Measurements from ENCODE around the gene CCIN. TPM values are rescaled to one million over a fixed set of nuclear protein-coding genes. Genes with fewer than 3 reads are reported as not detected.
"Not testable (repeated sequence)": the region's sequence is repeated elsewhere in the genome, so short reads cannot be mapped to it uniquely, and the experiment has no call there.

CCIN gene
- polyA plus RNA-seq, 2 of the 4 experiments (the other 2 are of a cell fraction), result not detected

DNA sequence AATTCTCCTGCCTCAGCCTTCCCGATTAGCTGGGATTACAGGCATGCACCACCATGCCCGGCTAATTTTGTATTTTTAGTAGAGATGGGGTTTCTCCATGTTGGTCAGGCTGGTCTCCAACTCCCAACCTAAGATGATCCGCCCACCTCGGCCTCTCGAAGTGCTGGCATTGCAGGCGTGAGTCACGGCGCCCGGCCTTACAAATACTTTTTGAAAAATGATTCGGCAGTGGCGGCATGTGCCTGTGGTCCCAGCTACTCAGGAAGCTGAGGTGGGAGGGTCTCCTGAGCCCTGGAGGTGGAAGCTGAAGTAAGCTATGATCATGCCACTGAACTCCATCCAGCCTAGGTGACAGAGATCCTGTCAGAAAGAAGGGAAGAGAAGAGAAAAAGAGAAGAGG lies 9.1 kb upstream of the CCIN start:
- not testable (repeated sequence) for DNase-seq (ENCODE audit: low read depth in 1 of 2, low spot score in 1 of 2); FAIRE-seq; H3K4me3 ChIP-seq; H3K4me2 ChIP-seq; ATAC-seq
- ChIA-PET POLR2A (interaction anchor here (0.6 to 0.7 kb wide), 2 partner anchors 18 to 64 kb away, joined by 3 to 9 read pairs; no protein-coding TSS in a partner anchor), CTCF (interaction anchor here (1.4 to 16.6 kb wide), 3 partner anchors 11 to 51 kb away, joined by 5 to 321 read pairs (median 8); no protein-coding TSS in a partner anchor)
- WGBS (ENCODE audit: missing lambda C conversion rate), result 78% methylated on average over 11 of the region's 11 CpGs
- Histone ChIP-seq H3K9me3 (peaks cover 16% of the 10 kb centered on the region), H3K4me1 (peaks cover 39% of the 10 kb centered on the region), H3K27ac (peak overlapping the region in 1 of 2 experiments; percentile 90; a peak in 1 of 6 replicates)

DNA sequence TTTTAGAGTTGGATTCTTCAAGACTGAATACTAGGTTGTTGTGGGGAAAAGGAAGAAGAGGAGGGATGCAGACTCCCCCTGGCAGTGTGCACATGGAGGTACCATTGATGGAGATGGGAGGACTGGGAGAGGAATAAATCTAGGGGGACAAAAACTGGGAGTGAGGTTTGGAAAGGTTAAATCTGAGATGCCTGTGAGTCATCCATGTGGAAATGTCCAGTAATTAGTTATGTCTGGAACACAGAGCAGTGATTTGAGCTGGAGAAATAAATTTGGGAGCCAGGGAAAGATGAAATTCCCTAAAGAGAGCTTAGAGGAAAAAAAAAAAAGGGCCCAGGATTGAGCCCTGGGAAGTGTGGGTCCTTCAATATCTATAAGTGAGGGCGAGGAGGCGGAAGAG lies 8.0 kb upstream of the CCIN start:
- Histone ChIP-seq H3K4me1 (peaks cover 44% of the 10 kb centered on the region), H3K9me3 (peaks cover 16% of the 10 kb centered on the region), H3K4me3 (no peak overlapping the region), H3K4me2 (peak overlapping the region; percentile 36; the same call in 2 of the 3 replicates), H3K27ac (peak overlapping the region; percentile 51 to 90; a peak in 5 of 6 replicates)
- CTCF ChIA-PET, result interaction anchor here (0.7 to 16.6 kb wide), 3 partner anchors 12 to 52 kb away, joined by 3 to 321 read pairs (median 176); partner anchors contain the start of gene GLIPR2
- TF ChIP-seq, protein P1, sequence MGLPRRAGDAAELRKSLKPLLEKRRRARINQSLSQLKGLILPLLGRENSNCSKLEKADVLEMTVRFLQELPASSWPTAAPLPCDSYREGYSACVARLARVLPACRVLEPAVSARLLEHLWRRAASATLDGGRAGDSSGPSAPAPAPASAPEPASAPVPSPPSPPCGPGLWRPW (IDR thresholded peaks at IDR 0.05), result no peak
- TF ChIP-seq, protein P2, sequence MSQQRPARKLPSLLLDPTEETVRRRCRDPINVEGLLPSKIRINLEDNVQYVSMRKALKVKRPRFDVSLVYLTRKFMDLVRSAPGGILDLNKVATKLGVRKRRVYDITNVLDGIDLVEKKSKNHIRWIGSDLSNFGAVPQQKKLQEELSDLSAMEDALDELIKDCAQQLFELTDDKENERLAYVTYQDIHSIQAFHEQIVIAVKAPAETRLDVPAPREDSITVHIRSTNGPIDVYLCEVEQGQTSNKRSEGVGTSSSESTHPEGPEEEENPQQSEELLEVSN (IDR thresholded peaks at IDR 0.05; ENCODE audit: borderline replicate concordance, low read depth), result no peak
- no peak for TF ChIP-seq JUN (IDR thresholded peaks at IDR 0.05)
- DNase-seq (ENCODE audit: low read depth in 1 of 2, low spot score in 1 of 2) (no peak), FAIRE-seq (no peak), ATAC-seq (no peak)
- WGBS (ENCODE audit: missing lambda C conversion rate), result 81% methylated on average over 2 of the region's 2 CpGs
- POLR2A ChIA-PET, result no interaction called here

DNA sequence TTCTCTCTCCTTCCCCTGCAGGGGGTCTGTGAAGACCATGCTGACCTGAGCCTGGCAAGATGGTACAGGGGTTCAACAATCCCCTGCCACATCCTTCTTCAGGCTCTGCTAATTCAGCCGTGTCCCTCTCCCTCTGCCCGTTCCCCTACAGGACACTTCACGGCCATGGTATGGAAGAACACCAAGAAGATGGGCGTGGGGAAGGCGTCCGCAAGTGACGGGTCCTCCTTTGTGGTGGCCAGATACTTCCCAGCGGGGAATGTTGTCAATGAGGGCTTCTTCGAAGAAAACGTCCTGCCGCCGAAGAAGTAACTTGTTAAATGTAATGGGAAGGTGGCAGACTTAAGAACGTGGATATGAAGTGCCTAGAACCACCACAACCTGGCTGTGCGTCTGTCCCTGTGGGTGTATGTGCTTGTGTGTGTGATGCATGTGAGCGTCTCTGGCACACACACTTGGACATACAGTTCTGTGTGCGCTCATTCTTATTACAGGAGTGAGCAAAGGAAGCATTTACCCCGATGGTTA lies 6.9 kb upstream of the CCIN start:
- H3K4me3 ChIP-seq, result no peak overlapping the region
- ChIA-PET POLR2A (interaction anchor here (3.0 kb wide), 1 partner anchor 29 kb away, joined by 30 read pairs; the partner anchor contains the start of gene CLTA), CTCF (interaction anchor here (2.1 to 16.6 kb wide), 6 partner anchors 14 to 153 kb away, joined by 12 to 321 read pairs (median 43); partner anchors contain the start of genes CLTA and GLIPR2)
- FAIRE-seq, result no peak
- peaks cover 44% of the 10 kb centered on the region for H3K4me1 ChIP-seq
- peaks cover 6% of the 10 kb centered on the region for H3K9me3 ChIP-seq
- 90% methylated on average over 17 of the region's 17 CpGs for WGBS (ENCODE audit: missing lambda C conversion rate)
- no peak for TF ChIP-seq ESRRA (IDR thresholded peaks at IDR 0.05; ENCODE audit: borderline replicate concordance, low read length)
- TF ChIP-seq JUN (IDR thresholded peaks at IDR 0.05), result no peak
- TF ChIP-seq FOSL2 (IDR thresholded peaks at IDR 0.05), result no peak
- no peak for TF ChIP-seq FOSL2 (CRISPR knock-in tag; IDR thresholded peaks at IDR 0.05)
- no peak for TF ChIP-seq TFCP2L1 (CRISPR knock-in tag; IDR thresholded peaks at IDR 0.05)
- TF ChIP-seq MAZ (IDR thresholded peaks at IDR 0.05; ENCODE audit: borderline replicate concordance, low read depth, low read length), result no peak
- no peak for ATAC-seq
- H3K4me2 ChIP-seq, result peak overlapping the region; percentile 53; the same call in 1 of the 3 replicates
- H3K27ac ChIP-seq, result peak overlapping the region; percentile 65 to 90; a peak in 5 of 6 replicates
- DNase-seq (ENCODE audit: low read depth in 1 of 2, low spot score in 1 of 2), result no peak

DNA sequence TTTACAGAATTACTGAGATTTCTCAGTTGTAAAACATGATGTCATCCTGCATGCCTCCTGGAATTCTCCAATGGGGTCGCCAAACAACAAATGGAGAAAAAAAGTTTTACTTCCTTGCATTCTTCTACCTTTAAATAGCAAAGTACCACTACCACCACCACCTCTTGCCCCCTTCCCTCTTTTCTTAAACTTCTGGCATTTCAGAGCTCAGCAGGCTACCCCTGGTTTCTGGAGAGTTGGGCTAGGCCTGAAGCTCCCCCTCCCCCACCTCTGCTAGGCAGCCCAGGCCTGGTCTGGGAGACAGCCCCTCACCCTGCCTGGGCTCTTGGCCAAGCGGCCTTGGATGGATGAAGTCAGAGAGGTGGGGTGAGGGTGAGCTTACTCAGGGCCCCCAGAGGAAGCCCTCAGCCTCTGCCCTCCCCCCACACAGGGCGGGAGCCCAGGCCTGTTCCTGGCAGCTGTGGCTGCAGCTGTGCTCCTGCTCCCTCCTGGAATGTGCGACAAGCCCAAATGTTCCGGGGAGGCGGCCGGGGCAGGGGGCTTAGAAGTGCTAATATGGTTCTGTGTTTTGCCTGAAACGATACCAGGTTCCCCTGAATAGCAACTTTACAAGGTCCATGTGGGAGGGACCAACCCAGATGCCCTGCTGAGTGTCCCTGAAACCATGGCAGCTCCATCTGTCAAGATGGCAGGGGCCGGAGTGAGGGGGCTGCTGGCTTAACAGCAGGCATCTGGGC lies 6.0 kb upstream of the CCIN start:
- 65% methylated on average over 8 of the region's 9 CpGs for WGBS (ENCODE audit: missing lambda C conversion rate)
- Histone ChIP-seq H3K27ac (peak overlapping the region; percentile 65 to 90), H3K4me2 (peak overlapping the region; percentile 53), H3K9me3 (no peaks in the 10 kb centered on the region), H3K4me1 (peaks cover 44% of the 10 kb centered on the region), H3K4me3 (no peak overlapping the region)
- ChIA-PET CTCF (interaction anchor here (0.7 to 16.6 kb wide), 18 partner anchors 9 to 281 kb away, joined by 3 to 321 read pairs (median 9); partner anchors contain the start of genes CLTA and GLIPR2), POLR2A (interaction anchor here (0.8 to 3.0 kb wide), 7 partner anchors 12 to 239 kb away, joined by 3 to 30 read pairs (median 5); partner anchors contain the start of genes CLTA, GLIPR2 and GNE)
- TF ChIP-seq CHD2 (IDR thresholded peaks at IDR 0.05; ENCODE audit: low read length, partially characterized antibody), result no peak
- no peak for TF ChIP-seq FOSL2 (IDR thresholded peaks at IDR 0.05)
- TF ChIP-seq FOSL2 (CRISPR knock-in tag; IDR thresholded peaks at IDR 0.05), result 0 out of 2 replicates have a peak, but pooled peaks have one; percentile 12
- no peak for TF ChIP-seq FOSB (CRISPR knock-in tag; IDR thresholded peaks at IDR 0.05)
- peak in 1 of 2 experiments; percentile 49; a peak in 1 of 5 replicates for TF ChIP-seq JUN (IDR thresholded peaks at IDR 0.05)
- TF ChIP-seq CEBPB (IDR thresholded peaks at IDR 0.05), result no peak
- TF ChIP-seq EP300 (IDR thresholded peaks at IDR 0.05), result peak in 1 of 2 experiments; percentile 23; a peak in 1 of 5 replicates
- no peak for TF ChIP-seq MAZ (IDR thresholded peaks at IDR 0.05; ENCODE audit: borderline replicate concordance, low read depth, low read length)
- no peak for TF ChIP-seq PHF8 (IDR thresholded peaks at IDR 0.05; ENCODE audit: borderline replicate concordance, low read depth)
- no peak for TF ChIP-seq RNF2 (IDR thresholded peaks at IDR 0.05; ENCODE audit: borderline replicate concordance, low read depth)
- TF ChIP-seq ZC3H11A (IDR thresholded peaks at IDR 0.05), result no peak
- no peak for TF ChIP-seq HOXA7 (CRISPR knock-in tag; IDR thresholded peaks at IDR 0.05)
- no peak for TF ChIP-seq HDAC2 (IDR thresholded peaks at IDR 0.05)
- TF ChIP-seq, protein P1 (IDR thresholded peaks at IDR 0.05), result no peak
- no peak for TF ChIP-seq SREBF2 (IDR thresholded peaks at IDR 0.05)
- TF ChIP-seq CBX8 (IDR thresholded peaks at IDR 0.05), result no peak
- TF ChIP-seq GATA3 (IDR thresholded peaks at IDR 0.05; ENCODE audit: borderline replicate concordance), result peak; percentile 28; the same call in 1 of the 2 replicates
- TF ChIP-seq ESRRA (IDR thresholded peaks at IDR 0.05; ENCODE audit: borderline replicate concordance, low read length), result no peak
- TF ChIP-seq, protein P3, sequence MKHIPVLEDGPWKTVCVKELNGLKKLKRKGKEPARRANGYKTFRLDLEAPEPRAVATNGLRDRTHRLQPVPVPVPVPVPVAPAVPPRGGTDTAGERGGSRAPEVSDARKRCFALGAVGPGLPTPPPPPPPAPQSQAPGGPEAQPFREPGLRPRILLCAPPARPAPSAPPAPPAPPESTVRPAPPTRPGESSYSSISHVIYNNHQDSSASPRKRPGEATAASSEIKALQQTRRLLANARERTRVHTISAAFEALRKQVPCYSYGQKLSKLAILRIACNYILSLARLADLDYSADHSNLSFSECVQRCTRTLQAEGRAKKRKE (CRISPR knock-in tag; IDR thresholded peaks at IDR 0.05; ENCODE audit: low read depth), result no peak
- no peak for TF ChIP-seq BHLHE40 (IDR thresholded peaks at IDR 0.05; ENCODE audit: low read depth, low read length)
- peak; percentile 51 to 54 for ATAC-seq
- no peak for FAIRE-seq
- peak in 1 of 2 experiments; percentile 74 for DNase-seq (ENCODE audit: low read depth in 1 of 2, low spot score in 1 of 2)
